ENCODE results near the gene EFNA2. TPM values are rescaled to one million over a fixed set of nuclear protein-coding genes. Genes with fewer than 3 reads are reported as not detected.

EFNA2 gene
- total RNA-seq, 1 experiment from 2014 or later, result not detected

- Histone ChIP-seq H3K36me3 (ENCODE audit: insufficient read depth, low read length) (peaks cover 45% of the 10 kb centered on the region), H3K4me3 (ENCODE audit: low read length) (peak overlapping the region; percentile 84), H4K20me1 (ENCODE audit: insufficient read depth, low read depth, low read length) (peaks cover 21% of the 10 kb centered on the region; the same call in 1 of the 2 replicates), H3K9ac (ENCODE audit: low read length) (peak overlapping the region; percentile 92), H3K9me3 (ENCODE audit: low read length) (no peaks in the 10 kb centered on the region), H3K27me3 (ENCODE audit: low read length) (no peaks in the 10 kb centered on the region), H3K4me2 (ENCODE audit: low read depth, low read length, poor library complexity, severe bottlenecking) (peak overlapping the region; percentile 80), H3K9me2 (replicated peaks; ENCODE audit: insufficient read depth, low read length) (no peaks in the 10 kb centered on the region), H3K79me2 (ENCODE audit: low read length) (peaks cover 15% of the 10 kb centered on the region), H3K27ac (ENCODE audit: low read length) (peak overlapping the region; percentile 34), H2AFZ (ENCODE audit: low read length) (no peak overlapping the region; the same call in 1 of the 2 replicates), H3K4me1 (ENCODE audit: low read length) (peaks cover 27% of the 10 kb centered on the region)
- no peak for DNase-seq
Measured at GRCh38 chr19:1275976-1276627, 9.6 kb upstream of the EFNA2 start.

GRCh38 chr19:1276628-1277022, 9.0 kb upstream of the EFNA2 start:
- Histone ChIP-seq H3K27ac (ENCODE audit: low read length) (peak overlapping the region; percentile 34), H3K36me3 (ENCODE audit: insufficient read depth, low read length) (peaks cover 40% of the 10 kb centered on the region), H3K4me2 (ENCODE audit: low read depth, low read length, poor library complexity, severe bottlenecking) (peak overlapping the region; percentile 80), H3K9me3 (ENCODE audit: low read length) (no peaks in the 10 kb centered on the region), H3K9ac (ENCODE audit: low read length) (peak overlapping the region; percentile 92), H3K27me3 (ENCODE audit: low read length) (no peaks in the 10 kb centered on the region), H3K79me2 (ENCODE audit: low read length) (peaks cover 15% of the 10 kb centered on the region), H4K20me1 (ENCODE audit: insufficient read depth, low read depth, low read length) (peaks cover 16% of the 10 kb centered on the region; the same call in 1 of the 2 replicates), H2AFZ (ENCODE audit: low read length) (no peak overlapping the region), H3K4me3 (ENCODE audit: low read length) (peak overlapping the region; percentile 84), H3K9me2 (replicated peaks; ENCODE audit: insufficient read depth, low read length) (no peaks in the 10 kb centered on the region), H3K4me1 (ENCODE audit: low read length) (peaks cover 24% of the 10 kb centered on the region)
- no peak for DNase-seq

GRCh38 chr19:1277061-1277460, 8.6 kb upstream of the EFNA2 start:
- Histone ChIP-seq H3K27me3 (ENCODE audit: low read length) (no peaks in the 10 kb centered on the region), H3K27ac (ENCODE audit: low read length) (no peak overlapping the region), H3K9me2 (replicated peaks; ENCODE audit: insufficient read depth, low read length) (no peaks in the 10 kb centered on the region), H2AFZ (ENCODE audit: low read length) (no peak overlapping the region), H3K4me2 (ENCODE audit: low read depth, low read length, poor library complexity, severe bottlenecking) (peak overlapping the region; percentile 80), H3K4me3 (ENCODE audit: low read length) (peak overlapping the region; percentile 84; the same call in 1 of the 2 replicates), H3K36me3 (ENCODE audit: insufficient read depth, low read length) (peaks cover 37% of the 10 kb centered on the region; the same call in 1 of the 2 replicates), H3K9me3 (ENCODE audit: low read length) (no peaks in the 10 kb centered on the region), H3K9ac (ENCODE audit: low read length) (peak overlapping the region; percentile 92), H3K79me2 (ENCODE audit: low read length) (peaks cover 15% of the 10 kb centered on the region), H4K20me1 (ENCODE audit: insufficient read depth, low read depth, low read length) (peaks cover 12% of the 10 kb centered on the region; the same call in 1 of the 2 replicates), H3K4me1 (ENCODE audit: low read length) (peaks cover 24% of the 10 kb centered on the region)
- no peak for DNase-seq

- no peak overlapping the region for H3K4me3 ChIP-seq (ENCODE audit: low read length)
- no peak overlapping the region for H3K9ac ChIP-seq (ENCODE audit: low read length)
- H3K27me3 ChIP-seq (ENCODE audit: low read length), result no peaks in the 10 kb centered on the region
- no peak overlapping the region for H3K27ac ChIP-seq (ENCODE audit: low read length)
- no peak overlapping the region for H2AFZ ChIP-seq (ENCODE audit: low read length)
- peaks cover 15% of the 10 kb centered on the region for H3K79me2 ChIP-seq (ENCODE audit: low read length)
- no peak overlapping the region for H3K4me2 ChIP-seq (ENCODE audit: low read depth, low read length, poor library complexity, severe bottlenecking)
- no peak for DNase-seq
- H3K9me3 ChIP-seq (ENCODE audit: low read length), result no peaks in the 10 kb centered on the region
- peaks cover 27% of the 10 kb centered on the region for H3K4me1 ChIP-seq (ENCODE audit: low read length)
- H4K20me1 ChIP-seq (ENCODE audit: insufficient read depth, low read depth, low read length), result peaks cover 12% of the 10 kb centered on the region; the same call in 1 of the 2 replicates
- H3K36me3 ChIP-seq (ENCODE audit: insufficient read depth, low read length), result peaks cover 28% of the 10 kb centered on the region; the same call in 1 of the 2 replicates
- no peaks in the 10 kb centered on the region for H3K9me2 ChIP-seq (replicated peaks; ENCODE audit: insufficient read depth, low read length)
Measured at GRCh38 chr19:1278074-1278473, 7.6 kb upstream of the EFNA2 start.

GRCh38 chr19:1278713-1279660, 6.7 kb upstream of the EFNA2 start:
- Histone ChIP-seq H3K9me3 (ENCODE audit: low read length) (no peaks in the 10 kb centered on the region), H3K4me3 (ENCODE audit: low read length) (no peak overlapping the region), H2AFZ (ENCODE audit: low read length) (no peak overlapping the region), H4K20me1 (ENCODE audit: insufficient read depth, low read depth, low read length) (peaks cover 18% of the 10 kb centered on the region; the same call in 1 of the 2 replicates), H3K9ac (ENCODE audit: low read length) (no peak overlapping the region), H3K27ac (ENCODE audit: low read length) (no peak overlapping the region), H3K27me3 (ENCODE audit: low read length) (no peaks in the 10 kb centered on the region), H3K9me2 (replicated peaks; ENCODE audit: insufficient read depth, low read length) (no peaks in the 10 kb centered on the region), H3K79me2 (ENCODE audit: low read length) (peaks cover 15% of the 10 kb centered on the region), H3K4me2 (ENCODE audit: low read depth, low read length, poor library complexity, severe bottlenecking) (no peak overlapping the region), H3K36me3 (ENCODE audit: insufficient read depth, low read length) (peaks cover 28% of the 10 kb centered on the region; the same call in 1 of the 2 replicates), H3K4me1 (ENCODE audit: low read length) (peaks cover 35% of the 10 kb centered on the region)
- no peak for DNase-seq

- peak; percentile 94 for DNase-seq
- Histone ChIP-seq H2AFZ (ENCODE audit: low read length) (no peak overlapping the region), H3K4me1 (ENCODE audit: low read length) (peaks cover 26% of the 10 kb centered on the region), H3K36me3 (ENCODE audit: insufficient read depth, low read length) (peaks cover 20% of the 10 kb centered on the region; the same call in 1 of the 2 replicates), H3K27me3 (ENCODE audit: low read length) (no peaks in the 10 kb centered on the region), H3K9ac (ENCODE audit: low read length) (no peak overlapping the region), H3K27ac (ENCODE audit: low read length) (no peak overlapping the region), H3K9me2 (replicated peaks; ENCODE audit: insufficient read depth, low read length) (no peaks in the 10 kb centered on the region), H3K79me2 (ENCODE audit: low read length) (peaks cover 15% of the 10 kb centered on the region), H3K4me2 (ENCODE audit: low read depth, low read length, poor library complexity, severe bottlenecking) (no peak overlapping the region), H3K4me3 (ENCODE audit: low read length) (no peak overlapping the region), H4K20me1 (ENCODE audit: insufficient read depth, low read depth, low read length) (peaks cover 24% of the 10 kb centered on the region), H3K9me3 (ENCODE audit: low read length) (no peaks in the 10 kb centered on the region)
Measured at GRCh38 chr19:1279782-1280341, 5.8 kb upstream of the EFNA2 start.

- Histone ChIP-seq H3K27ac (ENCODE audit: low read length) (no peak overlapping the region), H2AFZ (ENCODE audit: low read length) (no peak overlapping the region), H3K79me2 (ENCODE audit: low read length) (peaks cover 15% of the 10 kb centered on the region), H3K36me3 (ENCODE audit: insufficient read depth, low read length) (peaks cover 17% of the 10 kb centered on the region; the same call in 1 of the 2 replicates), H3K4me3 (ENCODE audit: low read length) (no peak overlapping the region), H3K9ac (ENCODE audit: low read length) (no peak overlapping the region), H4K20me1 (ENCODE audit: insufficient read depth, low read depth, low read length) (peaks cover 24% of the 10 kb centered on the region), H3K9me2 (replicated peaks; ENCODE audit: insufficient read depth, low read length) (no peaks in the 10 kb centered on the region), H3K9me3 (ENCODE audit: low read length) (no peaks in the 10 kb centered on the region), H3K4me2 (ENCODE audit: low read depth, low read length, poor library complexity, severe bottlenecking) (no peak overlapping the region), H3K27me3 (ENCODE audit: low read length) (no peaks in the 10 kb centered on the region), H3K4me1 (ENCODE audit: low read length) (peaks cover 22% of the 10 kb centered on the region)
- no peak for DNase-seq
Measured at GRCh38 chr19:1280636-1281568, 4.8 kb upstream of the EFNA2 start.

Data from Karpas-422 (cell line).